ENCODE data around the gene KRTAP19-1.
"Not testable (repeated sequence)": the region's sequence is repeated elsewhere in the genome, so short reads cannot be mapped to it uniquely, and the experiment has no call there.

KRTAP19-1 gene

GRCh38 chr21:30480145-30480544 is at the start of gene KRTAP19-1:
KRTAP19-1 (minus strand) TSS chr21:30480367; CDS start chr21:30480317, 50 bp downstream.
- in situ Hi-C loops (cut with MboI; ENCODE audit: low pct_unique_long_range_greater_than_20kb, low sequenced_read_pairs, unreplicated experiment), result no loop called here
- no peak for DNase-seq (ENCODE audit: low spot score)

DNA sequence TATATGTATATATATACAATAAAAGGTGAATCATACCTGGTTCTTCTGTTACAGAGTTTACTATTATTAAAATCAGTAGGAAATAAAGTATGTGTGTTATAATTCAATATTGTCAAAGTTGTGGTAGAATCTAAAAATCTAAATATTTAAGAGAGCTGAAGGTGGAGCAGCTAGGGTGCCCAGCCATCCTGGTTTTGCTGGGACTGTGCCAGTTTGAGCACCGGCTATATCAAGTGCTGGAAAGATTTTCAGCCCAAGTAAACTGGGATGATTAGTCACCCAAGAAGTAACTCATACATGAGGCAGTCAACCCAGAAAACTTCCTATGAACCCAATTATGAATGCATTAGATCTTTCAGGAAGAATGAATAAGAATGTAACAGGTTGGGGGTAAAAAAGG is 38.7 kb upstream of the KRTAP19-1 start:
- no peak for TF ChIP-seq CTCF (IDR thresholded peaks at IDR 0.05; ENCODE audit: extremely low read depth, insufficient read depth, missing control alignments)
- no peak for DNase-seq (ENCODE audit: low spot score)
- in situ Hi-C loops (cut with MboI; ENCODE audit: low pct_unique_long_range_greater_than_20kb, low sequenced_read_pairs, unreplicated experiment), result no loop called here

More at GRCh38 chr21:30480145-30480544, at the start of gene KRTAP19-1:
- no peak for TF ChIP-seq CTCF (IDR thresholded peaks at IDR 0.05; ENCODE audit: extremely low read depth, insufficient read depth, missing control alignments)

DNA sequence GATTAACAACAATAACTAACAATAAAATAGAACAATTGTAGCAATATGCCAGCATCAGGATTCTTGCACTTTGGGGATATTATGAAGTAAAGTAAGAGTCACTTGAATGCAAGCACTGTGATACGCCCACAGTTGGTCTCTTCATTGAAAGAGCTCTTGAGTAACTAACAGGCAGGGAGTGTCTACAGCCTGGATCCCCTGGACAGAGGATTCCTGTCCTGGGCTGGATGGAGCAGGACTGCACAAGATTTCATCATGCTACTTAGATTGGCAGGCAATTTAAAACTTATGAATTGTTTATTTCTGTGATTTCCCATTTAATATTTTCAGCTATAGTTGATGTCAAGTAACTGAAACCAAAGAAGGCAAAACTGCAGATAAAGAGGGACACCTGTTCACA is 35.5 kb upstream of the KRTAP19-1 start:
- no peak for DNase-seq (ENCODE audit: low spot score)
- in situ Hi-C loops (cut with MboI; ENCODE audit: low pct_unique_long_range_greater_than_20kb, low sequenced_read_pairs, unreplicated experiment), result no loop called here
- TF ChIP-seq CTCF (IDR thresholded peaks at IDR 0.05; ENCODE audit: extremely low read depth, insufficient read depth, missing control alignments), result no peak

DNA sequence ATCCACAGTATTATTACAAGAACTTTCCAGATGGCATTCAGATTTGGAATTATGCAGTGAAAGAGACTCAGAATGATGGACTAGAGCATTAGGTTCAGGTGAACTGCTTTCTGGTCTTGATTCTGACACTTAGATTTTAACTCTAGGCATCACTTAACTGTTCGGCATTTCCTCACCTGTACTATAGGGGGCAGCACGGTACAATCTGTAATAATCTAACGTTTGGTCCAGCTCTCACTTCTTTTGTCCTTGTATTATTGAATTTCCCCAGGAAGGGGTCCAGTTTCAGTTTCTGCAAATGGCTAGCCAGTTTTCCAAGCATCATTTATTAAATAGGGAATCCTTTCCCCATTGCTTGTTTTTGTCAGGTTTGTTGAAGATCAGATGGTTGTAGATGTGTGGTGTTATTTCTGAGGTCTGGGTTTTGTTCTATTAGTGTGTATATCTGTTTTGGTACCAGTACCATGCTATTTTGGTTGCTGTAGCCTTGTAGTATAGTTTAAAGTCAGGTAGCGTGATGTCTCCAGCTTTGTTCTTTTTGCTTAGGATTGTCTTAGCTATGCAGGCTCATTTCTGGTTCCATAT is 25.5 kb upstream of the KRTAP19-1 start:
- in situ Hi-C loops (cut with MboI; ENCODE audit: low pct_unique_long_range_greater_than_20kb, low sequenced_read_pairs, unreplicated experiment); DNase-seq (ENCODE audit: low spot score): not testable (repeated sequence)
- peak; percentile 20 for TF ChIP-seq CTCF (IDR thresholded peaks at IDR 0.05; ENCODE audit: extremely low read depth, insufficient read depth, missing control alignments)

DNA sequence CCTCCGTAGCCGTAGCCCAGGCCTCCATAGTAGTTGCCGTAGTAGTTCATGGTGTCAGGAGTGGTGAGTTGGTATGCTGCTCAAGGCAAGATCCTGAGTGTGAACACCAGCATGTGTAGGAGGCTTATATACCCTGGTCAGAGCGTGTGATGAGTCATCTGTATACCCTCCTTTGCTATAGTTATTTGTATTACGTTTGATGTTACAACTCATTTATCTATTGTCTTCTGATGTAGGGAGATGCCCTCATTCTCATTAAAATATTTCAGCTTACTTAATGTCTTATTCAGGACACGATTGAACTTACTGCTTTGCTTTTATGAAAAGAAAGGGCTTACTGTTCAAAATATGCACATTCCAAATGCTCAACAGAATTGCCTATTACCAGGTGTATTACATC is 21.9 kb upstream of the KRTAP19-1 start, which contains the start of gene KRTAP19-5:
Gene KRTAP19-5 (minus strand): TSS at position 101 of the 400 bp plus-strand sequence. CDS start 51 bp downstream, at position 50.
- TF ChIP-seq CTCF (IDR thresholded peaks at IDR 0.05; ENCODE audit: extremely low read depth, insufficient read depth, missing control alignments), result no peak
- no peak for DNase-seq (ENCODE audit: low spot score)
- in situ Hi-C loops (cut with MboI; ENCODE audit: low pct_unique_long_range_greater_than_20kb, low sequenced_read_pairs, unreplicated experiment), result no loop called here

DNA sequence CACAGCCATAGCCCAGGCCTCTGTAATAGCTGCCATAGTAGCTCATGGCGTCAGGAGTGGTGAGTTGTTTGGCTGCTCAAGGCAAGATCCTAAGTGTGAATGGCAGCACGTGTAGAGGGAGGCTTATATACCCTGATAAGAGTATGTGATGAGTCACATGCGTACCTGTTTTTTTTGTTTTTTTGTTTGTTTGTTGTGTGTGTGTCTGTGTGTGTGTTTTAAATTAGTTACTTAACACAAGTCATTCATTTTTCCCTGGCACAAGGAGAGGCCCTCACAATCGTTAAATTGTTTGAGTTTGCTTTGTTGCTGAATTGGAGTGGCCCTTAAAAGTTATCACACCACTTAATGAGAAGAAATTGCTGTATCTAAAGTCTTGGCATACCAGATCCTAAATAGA is 16.9 kb upstream of the KRTAP19-1 start, which contains the start of gene KRTAP19-4:
Gene KRTAP19-4 (minus strand): TSS at position 101 of the 400 bp plus-strand sequence. CDS start 55 bp downstream, at position 46.
- in situ Hi-C loops (cut with MboI; ENCODE audit: low pct_unique_long_range_greater_than_20kb, low sequenced_read_pairs, unreplicated experiment), result no loop called here
- no peak for TF ChIP-seq CTCF (IDR thresholded peaks at IDR 0.05; ENCODE audit: extremely low read depth, insufficient read depth, missing control alignments)
- no peak for DNase-seq (ENCODE audit: low spot score)

All from GM13977 (cell line).